Fibroblast of gingiva (primary cell): ENCODE results near the gene TMEM72.
A peak's percentile ranks its signal among the peaks of the same experiment; 100 is the strongest.

ENCODE experiments used
- DNase-seq: peaks from one replicate; pipeline ENCODE4 v3.0.0-alpha.2; 2011; ENCODE audit warnings: low read depth

TMEM72 gene

DNA sequence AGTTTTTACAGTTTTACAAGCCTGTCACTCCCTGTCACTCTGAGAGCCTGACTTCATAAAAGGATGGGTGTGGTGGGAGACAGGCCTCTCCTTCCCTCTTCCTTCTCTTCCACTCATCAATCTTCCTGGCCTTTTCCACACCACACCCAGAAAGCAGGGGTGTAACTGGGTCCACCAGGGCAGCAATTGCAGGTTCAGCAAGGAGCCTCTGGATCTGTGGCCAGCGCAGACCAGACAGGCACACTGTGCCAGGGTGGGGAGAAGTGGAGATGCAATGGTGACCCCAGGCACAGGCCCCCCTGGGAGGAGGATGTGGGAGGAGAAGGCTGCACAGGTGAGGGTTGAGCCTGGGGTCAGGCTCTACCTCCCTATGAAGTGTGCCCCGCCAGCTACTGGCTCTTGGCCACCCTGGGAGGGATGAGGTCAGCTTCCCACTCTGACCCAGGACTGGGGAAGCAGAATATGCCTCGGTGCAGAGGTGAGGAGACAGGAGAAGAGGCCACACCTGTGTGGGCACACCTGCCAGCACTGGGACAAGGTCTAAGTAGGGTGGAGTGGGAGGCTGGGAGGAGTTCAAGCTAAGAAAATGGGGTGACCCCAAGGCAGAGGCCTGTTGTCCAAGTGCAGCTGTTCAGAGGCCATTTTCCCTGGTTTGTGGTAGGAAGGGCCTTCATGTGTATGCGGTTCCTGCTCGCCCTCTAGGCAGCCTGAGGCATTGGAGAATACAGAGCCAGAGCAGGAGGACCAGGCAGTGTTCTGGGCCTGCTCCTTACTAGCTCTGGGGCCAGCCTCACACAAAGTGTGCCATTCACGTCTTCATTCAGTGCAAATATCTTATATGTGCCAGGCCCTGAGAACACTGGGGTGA is 20.2 kb upstream of the TMEM72 start:
- DNase-seq = no peak

DNA sequence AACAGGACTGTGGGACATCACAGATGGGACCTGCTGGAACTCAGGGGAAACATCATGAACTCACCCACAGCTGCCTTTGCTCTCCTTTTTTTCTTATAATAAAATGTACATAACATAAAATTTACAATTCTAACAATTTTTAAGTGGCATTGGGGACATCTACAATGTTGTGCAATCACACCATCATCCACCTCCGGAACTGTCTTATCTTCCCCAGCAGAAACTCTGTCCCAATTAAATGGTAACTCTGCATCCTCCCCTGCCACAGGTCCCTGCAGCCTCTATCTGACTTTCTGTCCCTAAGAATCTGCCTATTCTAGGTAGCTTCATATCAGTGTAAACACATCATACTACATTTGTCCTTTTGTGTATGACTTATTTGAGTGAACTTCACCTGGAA is 19.4 kb upstream of the TMEM72 start:
- no peak for DNase-seq

DNA sequence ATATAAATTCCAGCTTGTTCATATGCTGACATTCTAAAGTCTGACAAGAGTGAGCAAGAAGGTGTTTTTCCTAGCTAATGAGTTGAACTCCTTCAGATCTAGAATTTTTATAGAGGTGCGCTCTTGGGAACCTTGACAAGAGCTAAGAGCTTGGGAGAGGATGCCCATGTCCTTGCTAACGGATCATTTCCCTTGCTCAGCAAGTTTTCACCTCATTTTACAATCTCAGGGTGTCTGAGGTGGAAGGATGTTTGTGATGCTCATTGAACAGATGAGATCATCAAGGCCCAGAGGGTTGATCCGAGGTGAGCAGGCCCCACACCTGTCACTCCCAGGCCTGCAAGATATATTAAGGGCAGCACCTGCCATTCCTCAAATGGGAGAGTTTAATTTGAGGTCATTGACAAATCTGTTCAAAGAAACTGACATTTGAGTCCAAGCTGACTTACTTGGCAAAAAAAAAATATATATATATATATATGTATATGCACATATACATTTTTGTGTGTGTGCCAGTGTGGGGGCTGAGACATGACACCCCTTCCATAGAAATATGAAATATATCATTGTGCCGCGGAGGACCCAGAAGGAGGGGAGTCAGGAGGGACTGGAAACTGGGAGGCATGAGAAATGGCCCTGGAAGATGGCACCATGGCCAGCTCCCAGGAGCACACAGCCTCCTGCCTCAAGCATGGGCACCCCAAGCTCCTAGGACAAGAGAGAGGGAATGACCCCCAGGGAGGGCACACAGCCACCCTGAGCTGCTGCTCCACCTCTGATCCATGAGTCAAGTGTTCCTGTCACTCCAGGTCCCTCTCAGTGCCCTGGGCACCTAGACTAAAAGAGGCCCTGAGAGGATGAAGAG is 17.3 kb upstream of the TMEM72 start:
- DNase-seq = no peak

DNA sequence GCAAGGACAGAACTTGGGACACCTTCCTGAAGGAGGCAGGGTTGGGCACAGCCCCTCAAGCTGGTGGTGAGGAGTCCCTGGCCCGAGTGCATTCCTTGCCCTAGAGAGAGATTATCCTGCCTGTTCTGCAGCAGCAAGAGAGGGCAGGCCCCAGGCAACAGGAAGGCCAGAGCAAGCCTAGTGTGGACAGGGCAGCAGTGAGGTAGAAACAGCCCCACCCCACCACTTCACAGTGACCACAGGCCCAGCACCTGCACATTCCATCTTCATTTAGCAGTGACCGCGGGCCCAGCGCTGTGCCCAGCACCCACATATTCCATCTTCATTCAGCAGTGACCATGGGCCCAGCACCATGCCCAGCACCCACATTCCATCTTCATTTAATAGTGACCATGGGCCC is 16.4 kb upstream of the TMEM72 start:
- DNase-seq = no peak

DNA sequence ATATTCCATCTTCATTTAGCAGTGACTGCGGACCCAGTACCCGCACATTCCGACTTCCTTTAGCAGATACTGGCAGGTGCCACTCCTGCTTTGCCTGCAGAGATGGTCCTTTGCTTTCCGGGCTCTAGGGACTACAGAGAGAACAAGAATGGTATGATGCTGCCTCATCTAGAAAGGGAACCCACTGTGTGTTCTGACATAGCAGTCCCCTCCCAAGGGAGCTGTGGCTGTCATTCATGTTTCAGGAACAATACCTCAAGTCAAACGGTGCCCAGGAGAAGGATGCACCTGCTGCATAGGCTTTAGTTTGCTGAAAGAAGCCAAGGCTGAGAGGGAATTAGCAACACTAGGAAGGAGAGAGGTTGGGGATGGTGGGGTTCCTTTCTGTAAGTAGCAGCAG is 15.9 kb upstream of the TMEM72 start:
- no peak for DNase-seq

DNA sequence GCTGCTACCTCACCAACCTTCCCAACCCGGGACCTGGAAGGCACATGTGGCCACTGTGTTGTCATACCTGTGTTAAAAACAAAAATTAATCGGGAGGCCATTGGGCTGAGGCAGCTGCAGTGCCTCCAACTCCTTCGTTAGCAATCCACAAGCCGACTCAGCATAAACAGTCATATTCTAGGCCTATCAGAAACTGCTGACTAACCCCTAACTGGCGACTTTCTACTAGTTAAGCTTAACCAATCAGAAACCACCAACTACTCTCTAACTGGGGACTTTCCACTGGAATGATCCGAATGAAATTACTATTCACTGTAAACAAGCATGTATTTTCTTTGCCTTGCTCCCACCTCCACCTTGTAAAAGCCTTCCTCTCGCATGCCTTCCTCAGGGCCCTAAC is 14.1 kb upstream of the TMEM72 start:
- no peak for DNase-seq

DNA sequence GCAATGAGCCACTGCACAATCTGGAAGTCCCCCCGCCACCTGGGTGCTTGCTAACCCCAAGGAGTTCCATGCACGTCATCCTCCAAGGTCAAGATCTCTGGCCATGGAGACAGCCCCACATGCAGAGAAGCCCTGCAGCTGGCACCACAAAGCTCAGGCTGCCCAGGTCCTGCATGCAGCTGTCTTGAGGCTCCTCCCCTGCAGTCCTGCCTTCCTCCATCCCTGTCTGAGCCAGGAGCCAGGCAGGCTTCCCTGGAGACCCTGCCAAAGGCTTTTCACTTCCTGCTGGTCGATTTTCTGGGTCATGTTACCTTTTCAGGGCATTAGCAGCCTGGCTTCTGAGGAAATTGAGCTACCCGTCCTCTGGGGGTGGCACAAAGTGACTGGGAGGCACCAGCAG is 12.5 kb upstream of the TMEM72 start:
- DNase-seq = no peak

DNA sequence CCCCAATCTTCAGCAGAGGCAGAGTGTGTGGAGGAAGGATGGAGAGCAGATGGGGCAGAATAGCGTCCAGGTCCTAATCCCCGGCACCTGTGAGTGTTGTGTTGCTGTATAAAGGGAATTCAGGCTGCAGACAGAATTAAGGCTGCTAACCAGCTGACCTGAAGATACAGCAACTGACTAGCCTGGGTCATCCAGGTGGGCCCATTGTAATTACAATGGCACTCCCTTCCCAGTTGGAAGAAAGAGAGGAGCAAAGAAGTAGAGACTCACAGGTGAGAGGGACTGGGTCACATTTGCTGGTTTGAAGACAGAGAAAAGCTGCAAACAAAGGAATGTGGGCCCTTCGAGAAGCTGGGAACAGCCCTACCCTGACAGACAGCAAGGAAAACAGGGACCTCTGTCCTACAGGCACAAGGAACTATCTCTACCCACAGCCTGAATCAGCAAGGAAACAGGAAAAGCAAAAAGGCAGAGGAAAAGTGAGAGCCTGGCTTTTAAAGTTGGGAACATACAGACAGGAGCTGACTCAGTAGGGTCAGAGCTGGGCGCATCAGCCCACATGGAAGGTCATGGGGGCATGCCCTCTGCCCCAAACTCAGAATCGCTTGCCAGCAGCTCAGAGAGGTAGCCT is 11.6 kb upstream of the TMEM72 start:
- no peak for DNase-seq

DNA sequence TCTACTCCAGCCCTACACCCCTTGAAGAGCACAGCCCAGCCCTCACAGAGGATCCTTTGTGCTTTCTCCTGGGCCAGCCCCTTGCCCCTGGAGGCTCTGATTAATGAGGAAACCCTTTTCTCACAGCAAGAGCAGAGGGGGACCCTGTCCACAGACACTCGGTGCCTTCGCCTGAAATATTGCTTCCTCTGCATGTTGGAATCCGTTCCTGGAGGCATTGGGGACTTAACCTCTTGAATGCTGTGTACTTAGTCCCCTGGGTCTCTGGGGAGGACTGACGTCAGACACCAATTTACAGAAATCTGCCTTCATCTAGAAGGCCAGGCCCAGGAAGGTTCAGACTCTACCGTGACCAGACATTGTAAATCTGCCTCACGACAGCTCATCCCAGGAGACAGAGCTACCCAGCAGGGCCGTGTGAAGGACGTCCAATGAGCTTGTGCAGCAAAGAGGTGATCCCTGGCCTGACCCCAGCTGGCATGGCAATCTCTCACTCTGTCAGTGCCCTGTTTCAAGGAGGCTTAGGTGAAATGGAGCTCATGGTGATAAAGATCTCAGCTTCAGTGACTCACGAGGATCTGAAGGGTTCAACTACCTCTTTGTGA is 8.1 kb upstream of the TMEM72 start:
- no peak for DNase-seq

DNA sequence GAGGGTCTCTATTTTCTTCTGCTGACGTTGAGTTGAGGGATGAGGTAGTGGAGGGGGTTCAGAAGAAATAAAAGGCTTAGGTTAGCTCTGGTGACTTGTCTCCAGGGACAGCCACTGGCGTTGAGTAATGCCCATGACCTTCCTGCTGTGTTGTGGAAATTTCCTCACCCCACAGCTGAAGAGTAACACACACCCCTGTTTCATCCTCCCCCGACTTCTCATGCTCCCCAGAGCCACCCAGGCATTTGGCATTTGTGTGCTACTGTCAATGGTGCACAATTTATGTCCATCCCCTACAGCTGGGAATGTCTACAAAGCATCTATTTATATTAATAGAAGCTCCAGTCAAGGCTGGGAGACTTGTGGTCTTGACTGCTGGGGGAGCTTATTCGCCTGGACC is 4.7 kb upstream of the TMEM72 start:
- DNase-seq = no peak

DNA sequence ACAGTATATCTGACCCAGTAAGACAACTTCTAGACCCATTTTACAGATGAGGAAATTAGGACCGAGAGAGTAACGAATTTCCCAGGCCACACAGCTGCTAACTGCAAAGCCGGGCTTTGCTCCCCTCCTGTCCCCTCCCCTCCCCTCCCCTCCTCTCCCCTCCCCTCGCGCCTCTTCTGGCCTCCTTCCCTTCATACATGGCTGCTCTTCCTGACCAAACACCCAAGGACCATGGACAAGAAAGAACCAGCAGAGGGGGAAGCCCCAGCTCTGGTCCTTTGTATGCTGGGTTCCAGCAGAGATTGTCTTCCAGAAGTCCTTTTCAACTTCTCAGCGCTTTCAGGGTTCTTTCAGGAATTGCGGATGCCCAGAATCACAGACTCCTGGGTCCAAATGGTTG is 3.6 kb upstream of the TMEM72 start:
- no peak for DNase-seq

DNA sequence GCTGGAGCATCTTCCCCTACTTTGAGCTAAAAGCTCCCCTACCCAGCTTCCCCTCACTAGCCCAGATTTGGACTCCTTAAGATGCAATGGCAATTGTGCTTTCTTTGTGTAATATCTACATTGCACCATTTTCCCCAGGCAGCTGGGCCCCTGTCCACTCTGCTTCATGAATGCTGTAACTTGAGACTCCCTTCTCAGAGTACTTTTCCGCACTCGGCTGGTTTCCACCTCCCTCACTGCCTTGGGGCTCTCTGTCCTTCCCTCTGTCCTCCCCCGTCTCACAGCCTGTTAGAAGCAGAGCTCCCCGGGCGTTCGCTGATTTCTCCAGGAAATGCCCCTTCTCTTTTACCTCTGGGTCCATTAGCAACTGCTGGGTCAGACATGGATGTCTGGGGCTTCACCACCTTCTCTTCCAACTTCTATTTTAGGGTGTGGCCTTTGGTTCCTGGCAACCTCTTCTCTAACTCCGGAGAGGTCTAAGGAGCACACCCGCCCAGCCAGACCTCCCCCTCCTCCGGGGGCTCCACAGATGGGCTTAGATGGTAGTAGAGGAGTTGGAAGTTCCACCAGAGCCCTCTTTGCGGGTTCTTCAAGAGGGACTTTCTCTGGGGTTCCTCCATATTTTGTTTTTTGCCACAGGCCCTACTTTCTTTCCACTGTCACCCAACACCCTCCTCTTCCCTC is 2.9 kb upstream of the TMEM72 start:
- DNase-seq = peak; percentile 77

DNA sequence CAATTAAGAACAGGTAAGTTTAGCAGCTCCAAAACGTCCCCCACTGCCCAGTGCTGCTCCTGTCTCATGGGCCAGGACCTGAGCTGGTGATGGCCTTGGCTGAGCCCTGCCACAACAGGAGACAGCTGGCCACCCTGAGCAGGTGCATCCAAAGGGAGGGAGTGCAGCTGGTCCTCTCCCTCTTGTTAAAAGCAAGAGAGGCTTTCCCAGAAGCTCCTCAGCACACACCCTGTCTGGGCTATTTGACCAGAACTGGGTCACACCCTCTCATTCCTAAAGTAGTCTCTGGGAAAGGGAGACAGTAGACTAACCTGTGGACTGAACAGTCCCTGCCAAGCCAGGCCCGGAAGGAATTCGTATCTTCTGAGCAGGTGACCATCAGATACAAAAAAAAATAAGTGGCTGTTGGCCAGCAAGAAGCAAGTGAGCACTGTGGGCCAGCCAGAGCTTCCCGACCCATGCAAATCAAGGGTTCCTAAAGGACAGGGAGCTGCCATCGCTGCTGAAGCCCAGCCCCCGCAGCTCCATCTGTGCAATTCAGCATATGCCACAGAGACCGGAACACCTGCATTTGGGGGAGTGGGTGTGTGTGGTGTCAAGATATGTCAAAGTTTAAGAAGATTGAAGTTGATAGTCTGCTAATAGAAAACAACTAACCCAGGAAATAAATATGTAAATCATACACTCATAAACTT is 2.1 kb upstream of the TMEM72 start:
- no peak for DNase-seq

DNA sequence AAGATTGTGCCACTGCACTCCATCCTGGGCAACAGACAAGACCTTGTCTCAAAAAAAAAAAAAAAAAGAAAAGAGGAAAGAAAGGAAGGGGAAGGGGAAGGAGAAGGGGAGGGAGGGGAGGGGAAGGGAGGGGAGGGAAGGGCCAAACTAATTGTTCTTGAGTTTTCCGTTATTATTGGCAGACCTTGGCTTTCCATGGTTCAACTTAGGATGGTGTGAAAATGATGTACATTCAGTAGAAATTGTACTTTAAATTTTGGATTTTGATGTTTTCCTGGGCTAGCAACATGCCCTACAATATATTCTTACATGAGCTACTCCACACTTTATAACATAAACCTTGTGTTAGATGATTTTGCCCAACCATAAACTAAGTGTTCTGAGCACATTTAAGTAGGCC is 1.2 kb upstream of the TMEM72 start:
- DNase-seq = no peak

DNA sequence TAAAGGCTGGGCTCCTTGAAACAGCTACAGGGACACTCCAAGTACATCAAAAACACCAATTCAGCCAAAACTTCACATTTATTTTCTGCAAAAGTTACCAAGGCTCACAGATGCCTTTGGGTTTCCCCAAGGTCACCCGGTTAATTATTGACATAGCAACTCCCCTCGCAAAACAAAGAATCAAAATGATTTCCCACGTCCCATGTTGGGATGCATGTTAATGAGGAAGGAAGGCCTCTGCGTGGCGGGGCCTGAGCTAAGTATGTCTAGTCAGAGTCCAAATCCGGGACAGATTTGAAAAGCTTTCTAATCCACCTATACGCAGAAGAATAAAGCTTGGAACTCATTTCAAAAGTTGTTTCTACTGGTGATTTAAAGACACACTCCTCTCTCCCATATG is 535 bp upstream of the TMEM72 start:
- DNase-seq = no peak

DNA sequence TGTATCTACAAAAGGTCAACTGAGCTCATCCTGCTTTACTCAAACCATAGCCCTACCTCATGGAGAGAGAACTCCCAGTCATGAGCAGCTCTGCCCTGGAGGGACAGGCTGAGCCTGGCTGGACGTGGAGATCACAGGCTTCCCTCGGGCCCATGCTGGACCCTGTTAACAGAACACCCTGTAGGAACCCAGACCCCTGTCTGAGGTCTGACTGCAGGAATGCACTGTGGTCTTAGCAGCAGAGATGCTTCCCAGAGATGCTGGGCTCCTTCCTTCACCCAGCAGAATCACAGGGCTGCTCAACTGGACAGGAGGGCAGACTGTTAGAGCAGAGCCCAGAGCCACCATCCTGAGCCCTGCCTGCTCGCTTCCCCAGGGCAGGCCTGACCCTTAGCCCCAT is 814 bp downstream of the TMEM72 start:
- DNase-seq = no peak

DNA sequence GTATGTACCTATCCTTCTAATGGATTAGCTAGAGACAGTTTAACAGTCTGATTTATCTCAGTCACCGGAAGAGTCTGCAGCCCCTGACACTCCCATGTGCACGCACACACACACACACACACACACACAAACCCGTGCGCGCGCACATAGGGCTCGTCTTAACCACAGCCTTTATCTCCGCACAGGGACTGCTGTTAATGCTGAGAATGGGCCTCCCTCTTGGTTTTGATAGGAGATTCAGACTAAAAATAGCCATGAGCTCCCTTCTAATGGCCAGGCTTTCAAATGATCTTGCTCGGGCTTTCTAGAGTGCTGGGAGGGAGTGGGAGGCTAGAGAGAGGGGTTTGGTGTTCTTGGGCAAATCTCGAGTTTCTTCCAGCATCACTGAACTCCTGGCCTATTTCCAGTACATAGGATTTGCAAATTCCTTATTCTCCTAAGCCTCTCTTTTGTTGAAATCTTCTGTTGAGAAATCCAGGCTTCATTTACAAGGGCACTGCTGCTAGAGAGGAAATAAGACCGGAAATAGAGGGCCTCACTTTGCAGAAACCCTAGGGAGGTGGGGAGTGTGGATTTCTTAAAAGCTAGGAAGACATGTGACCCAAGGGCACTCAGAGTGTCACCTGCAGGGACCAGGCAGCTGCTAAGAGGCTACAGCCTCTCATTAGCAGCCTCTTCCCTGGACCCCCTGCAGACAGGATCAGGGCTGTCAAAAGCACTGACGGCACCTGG is 2.4 kb downstream of the TMEM72 start:
- DNase-seq = no peak

DNA sequence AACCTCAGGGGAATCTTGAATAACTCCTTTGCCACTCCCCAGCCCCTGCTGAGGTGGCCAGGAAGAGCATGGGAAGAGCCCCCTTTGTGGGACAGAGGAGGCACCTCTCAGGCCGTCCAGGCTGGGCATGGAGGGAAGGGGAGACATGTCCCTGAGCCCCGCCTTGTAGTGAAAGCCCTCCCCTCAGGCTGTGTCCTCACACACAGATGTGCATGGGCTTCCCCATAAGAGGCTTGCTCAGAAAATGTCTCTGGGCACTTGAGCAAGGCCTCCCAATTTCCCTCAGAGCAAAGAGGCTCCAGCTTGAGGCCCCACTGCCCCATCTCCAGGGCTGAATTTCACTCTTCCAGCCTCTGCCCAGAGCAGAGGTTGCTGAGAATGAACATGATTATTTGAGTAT is 3.8 kb downstream of the TMEM72 start:
- no peak for DNase-seq

DNA sequence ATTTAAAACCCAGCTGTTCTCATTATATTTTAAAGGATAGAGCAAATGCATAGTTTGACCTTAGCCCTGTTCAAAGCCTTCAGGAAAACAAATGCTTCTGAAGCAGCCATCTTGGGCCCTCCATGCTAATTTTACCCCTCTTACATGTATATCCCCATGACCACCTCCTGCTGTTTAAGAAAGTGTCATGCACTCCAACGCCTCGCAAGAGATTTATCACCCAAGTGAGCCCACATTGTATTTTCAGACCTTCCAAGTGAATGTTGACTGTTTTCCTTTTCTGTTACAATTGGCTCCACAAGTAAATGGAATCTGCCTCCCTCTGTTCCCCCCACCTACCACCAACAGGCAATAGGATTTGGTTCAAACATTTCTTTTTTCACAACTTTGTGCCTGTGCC is 5.3 kb downstream of the TMEM72 start:
- no peak for DNase-seq

DNA sequence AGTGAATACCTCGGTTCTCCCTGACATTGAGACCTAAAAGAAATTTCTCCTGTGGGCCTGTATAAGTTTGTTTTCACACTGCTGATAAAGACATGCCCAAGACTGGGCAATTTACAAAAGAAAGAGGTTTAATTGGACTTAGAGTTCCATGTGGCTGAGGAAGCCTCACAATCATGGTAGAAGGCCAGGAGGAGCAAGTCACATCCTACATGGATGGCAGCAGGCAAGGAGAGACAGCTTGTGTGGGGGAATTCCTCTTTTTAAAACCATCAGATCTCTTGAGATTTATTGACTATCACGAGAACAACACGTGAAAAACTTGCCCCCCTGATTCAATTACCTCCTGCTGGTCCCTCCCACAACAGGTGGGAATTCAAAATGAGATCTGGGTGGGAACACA is 6.7 kb downstream of the TMEM72 start:
- DNase-seq = no peak

DNA sequence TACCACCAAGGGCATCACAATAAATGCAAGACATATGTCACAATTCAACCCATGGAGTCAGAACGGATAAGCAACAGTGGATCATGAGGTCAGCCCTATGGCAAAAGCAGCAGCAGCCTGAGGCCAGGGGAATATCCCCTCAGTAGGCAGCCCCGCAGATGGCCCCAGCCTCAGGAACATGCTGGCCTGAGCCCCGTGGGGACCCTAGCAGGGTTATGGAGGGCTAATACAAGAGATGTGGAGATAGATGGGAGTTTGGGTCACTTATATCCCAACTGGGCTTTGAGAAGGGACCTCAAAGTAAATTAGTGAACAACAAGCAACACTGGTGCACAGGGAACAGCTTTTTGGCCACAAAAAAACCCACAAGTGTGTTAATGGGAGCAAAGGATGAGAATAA is 9.1 kb downstream of the TMEM72 start:
- DNase-seq = no peak
